HepG2 (cell line): ENCODE measurements around the gene NECTIN2. TPM values are rescaled to one million over a fixed set of nuclear protein-coding genes. Genes with fewer than 3 reads are reported as not detected.

Experiments
- BRD4 ChIP-seq: sonication (generic); formaldehyde crosslinking; IDR thresholded peaks from 2 replicates; pipeline ENCODE4 v1.4.0; 2020; ENCODE audit warnings: missing genetic modification reagents
- EP300 ChIP-seq, 3 experiments: sonication (generic) in 1 of 3; formaldehyde crosslinking in 1 of 3; IDR thresholded peaks; 2 replicates each; pipeline versions ENCODE4 v1.5.1 to v1.6.1; 2011 to 2020; ENCODE audit warnings: low read depth in 2 of 3, low read length in 2 of 3, borderline replicate concordance in 1 of 3, improper control_type of control experiment in 1 of 3, mild to moderate bottlenecking in 1 of 3, missing genetic modification reagents in 1 of 3, moderate library complexity in 1 of 3
- ERF ChIP-seq: IDR thresholded peaks from 2 replicates; pipeline ENCODE4 v1.6.1; 2018; ENCODE audit warnings: missing biosample characterization, missing genetic modification reagents
- HNRNPK ChIP-seq: fragments of 200-400 bp; formaldehyde crosslinking; IDR thresholded peaks from 2 replicates; pipeline ENCODE4 v1.6.1; 2018; ENCODE audit warnings: low read length, low read depth, moderate library complexity, mild to moderate bottlenecking; ENCODE audit not compliant: poor library complexity, severe bottlenecking
- MAX ChIP-seq: IDR thresholded peaks from 2 replicates; pipeline ENCODE4 v1.6.1; 2012; ENCODE audit warnings: inconsistent platforms
- MED1 ChIP-seq: sonication (generic); formaldehyde crosslinking; IDR thresholded peaks from 2 replicates; pipeline ENCODE4 v1.4.0; 2020; ENCODE audit warnings: missing genetic modification reagents
- NCOR1 ChIP-seq: fragments of 200-600 bp; sonication (generic); IDR thresholded peaks from 2 replicates; pipeline ENCODE4 v1.7.0; 2017; ENCODE audit warnings: antibody characterized with exemption, low read length, borderline replicate concordance
- NFE2 ChIP-seq: sonication (generic); formaldehyde crosslinking; IDR thresholded peaks from 2 replicates; pipeline ENCODE4 v1.4.0; 2020; ENCODE audit warnings: missing genetic modification reagents
- NRL ChIP-seq: sonication (generic); formaldehyde crosslinking; IDR thresholded peaks from 2 replicates; pipeline ENCODE4 v1.5.0; 2020; ENCODE audit warnings: missing genetic modification reagents, mild to moderate bottlenecking, moderate library complexity, borderline replicate concordance
- POGZ ChIP-seq: sonication (generic); formaldehyde crosslinking; IDR thresholded peaks from 2 replicates; pipeline ENCODE4 v1.4.0; 2020; ENCODE audit warnings: mild to moderate bottlenecking, missing genetic modification reagents
- ZBTB46 ChIP-seq: sonication (generic); formaldehyde crosslinking; IDR thresholded peaks from 2 replicates; pipeline ENCODE4 v1.4.0; 2020; ENCODE audit warnings: mild to moderate bottlenecking, missing genetic modification reagents, borderline replicate concordance
- ZMYM4 ChIP-seq: sonication (generic); formaldehyde crosslinking; IDR thresholded peaks from 2 replicates; pipeline ENCODE4 v1.8.1; 2023; ENCODE audit warnings: mild to moderate bottlenecking, missing genetic modification reagents
- ZNF264 ChIP-seq: sonication (generic); formaldehyde crosslinking; IDR thresholded peaks from 2 replicates; pipeline ENCODE4 v1.4.0; 2020; ENCODE audit warnings: missing genetic modification reagents
- ZNF672 ChIP-seq: sonication (generic); formaldehyde crosslinking; IDR thresholded peaks from 2 replicates; pipeline ENCODE4 v1.8.1; 2022; ENCODE audit warnings: missing genetic modification reagents
- ZNF720 ChIP-seq: sonication (generic); formaldehyde crosslinking; IDR thresholded peaks from 2 replicates; pipeline ENCODE4 v1.4.0; 2020; ENCODE audit warnings: missing genetic modification reagents
- ZSCAN25 ChIP-seq: sonication (generic); formaldehyde crosslinking; IDR thresholded peaks from 2 replicates; pipeline ENCODE4 v1.8.0; 2022; ENCODE audit warnings: mild to moderate bottlenecking, missing genetic modification reagents
- ZSCAN9 ChIP-seq: IDR thresholded peaks from 2 replicates; pipeline ENCODE4 v1.6.1; 2016; ENCODE audit warnings: borderline replicate concordance
- polyA plus RNA-seq, 8 experiments: library from polyadenylated mRNA; depleted of rRNA in 3 of 8; stranded (reverse) in 7 of 8; unstranded in 1 of 8; fragments of >200 nt; fragmentation: Illumina TruSeq in 4 of 8; extraction: Trizol in 4 of 8; gene quantifications; 2 replicates each; pipeline versions ENCODE4 v1.2.1 to v1.2.3, GENCODE V29; 2011 to 2016; ENCODE audit warnings: low read depth in 4 of 8, missing spikeins in 1 of 8, mixed read lengths in 1 of 8; ENCODE audit not compliant: insufficient read depth in 1 of 8
- total RNA-seq, 5 experiments: library from RNA; depleted of rRNA; stranded (reverse); fragments of >200 nt; fragmentation: Illumina TruSeq; extraction: Trizol; gene quantifications; 2 replicates each; pipeline ENCODE4 v1.2.3, GENCODE V29; 2016; ENCODE audit warnings: low read depth in 1 of 5
- TF ChIP-seq, protein P1 (sequence below): IDR thresholded peaks from 2 replicates; pipeline ENCODE4 v1.6.1; 2016; ENCODE audit warnings: missing genetic modification reagents, missing compliant biosample characterization
- TF ChIP-seq, protein P2 (sequence below), 2 experiments: fragments of 450-650 bp in 1 of 2; sonication (generic) in 1 of 2; formaldehyde crosslinking in 1 of 2; IDR thresholded peaks; 2 replicates each; pipeline versions ENCODE4 v1.6.1 to v1.8.0; 2016 to 2022; ENCODE audit warnings: antibody characterized with exemption in 1 of 2, mild to moderate bottlenecking in 1 of 2, missing genetic modification reagents in 1 of 2

The NECTIN2 gene
- total and polyA plus RNA-seq, 2 of the 13 experiments (the other 11 are each of a cell fraction or from before 2014, with no cell fraction given): 75.4 to 114 TPM

DNA sequence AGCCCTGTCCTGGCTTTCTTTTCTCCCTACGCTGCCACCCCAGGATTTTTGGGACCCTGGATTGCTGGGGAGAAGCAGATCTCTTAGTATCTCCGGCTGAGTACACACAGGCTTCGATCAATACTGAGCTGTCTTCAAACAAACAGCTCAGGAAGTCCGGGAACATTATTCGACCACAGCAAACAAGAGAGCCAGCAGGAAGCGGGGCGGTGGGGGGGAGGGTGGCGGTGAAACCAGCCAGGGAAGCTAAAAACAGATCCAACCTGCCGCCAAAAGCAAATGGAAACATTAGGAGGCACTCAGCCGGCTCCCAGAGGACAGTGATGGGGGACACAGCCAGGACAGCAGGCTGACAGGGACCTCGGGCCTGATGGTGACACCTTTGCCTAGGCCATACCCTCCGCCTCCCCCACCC is 49.4 kb upstream of the NECTIN2 start (continued):
- TF ChIP-seq ZBTB46: no peak
- TF ChIP-seq EP300 (IDR thresholded peaks at IDR 0.05; ENCODE audit: low read depth in 2 of 2, low read length in 2 of 2): peak in 1 of 2 experiments; percentile 90; a peak in 2 of 4 replicates
- peak; percentile 76; the same call in 1 of the 2 replicates for TF ChIP-seq EP300 (CRISPR knock-in tag; IDR thresholded peaks at IDR 0.05; ENCODE audit: borderline replicate concordance)
- TF ChIP-seq, protein P1, sequence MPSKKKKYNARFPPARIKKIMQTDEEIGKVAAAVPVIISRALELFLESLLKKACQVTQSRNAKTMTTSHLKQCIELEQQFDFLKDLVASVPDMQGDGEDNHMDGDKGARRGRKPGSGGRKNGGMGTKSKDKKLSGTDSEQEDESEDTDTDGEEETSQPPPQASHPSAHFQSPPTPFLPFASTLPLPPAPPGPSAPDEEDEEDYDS (CRISPR knock-in tag): peak; percentile 45; the same call in 1 of the 2 replicates
- no peak for TF ChIP-seq ZSCAN9
- 0 out of 2 replicates have a peak, but pooled peaks have one; percentile 35 for TF ChIP-seq POGZ
- no peak for TF ChIP-seq HNRNPK
- TF ChIP-seq NCOR1: peak; percentile 45; the same call in 1 of the 2 replicates
- peak; percentile 38; the same call in 1 of the 2 replicates for TF ChIP-seq BRD4 (CRISPR knock-in tag)
- no peak for TF ChIP-seq NRL
- TF ChIP-seq, protein P2, sequence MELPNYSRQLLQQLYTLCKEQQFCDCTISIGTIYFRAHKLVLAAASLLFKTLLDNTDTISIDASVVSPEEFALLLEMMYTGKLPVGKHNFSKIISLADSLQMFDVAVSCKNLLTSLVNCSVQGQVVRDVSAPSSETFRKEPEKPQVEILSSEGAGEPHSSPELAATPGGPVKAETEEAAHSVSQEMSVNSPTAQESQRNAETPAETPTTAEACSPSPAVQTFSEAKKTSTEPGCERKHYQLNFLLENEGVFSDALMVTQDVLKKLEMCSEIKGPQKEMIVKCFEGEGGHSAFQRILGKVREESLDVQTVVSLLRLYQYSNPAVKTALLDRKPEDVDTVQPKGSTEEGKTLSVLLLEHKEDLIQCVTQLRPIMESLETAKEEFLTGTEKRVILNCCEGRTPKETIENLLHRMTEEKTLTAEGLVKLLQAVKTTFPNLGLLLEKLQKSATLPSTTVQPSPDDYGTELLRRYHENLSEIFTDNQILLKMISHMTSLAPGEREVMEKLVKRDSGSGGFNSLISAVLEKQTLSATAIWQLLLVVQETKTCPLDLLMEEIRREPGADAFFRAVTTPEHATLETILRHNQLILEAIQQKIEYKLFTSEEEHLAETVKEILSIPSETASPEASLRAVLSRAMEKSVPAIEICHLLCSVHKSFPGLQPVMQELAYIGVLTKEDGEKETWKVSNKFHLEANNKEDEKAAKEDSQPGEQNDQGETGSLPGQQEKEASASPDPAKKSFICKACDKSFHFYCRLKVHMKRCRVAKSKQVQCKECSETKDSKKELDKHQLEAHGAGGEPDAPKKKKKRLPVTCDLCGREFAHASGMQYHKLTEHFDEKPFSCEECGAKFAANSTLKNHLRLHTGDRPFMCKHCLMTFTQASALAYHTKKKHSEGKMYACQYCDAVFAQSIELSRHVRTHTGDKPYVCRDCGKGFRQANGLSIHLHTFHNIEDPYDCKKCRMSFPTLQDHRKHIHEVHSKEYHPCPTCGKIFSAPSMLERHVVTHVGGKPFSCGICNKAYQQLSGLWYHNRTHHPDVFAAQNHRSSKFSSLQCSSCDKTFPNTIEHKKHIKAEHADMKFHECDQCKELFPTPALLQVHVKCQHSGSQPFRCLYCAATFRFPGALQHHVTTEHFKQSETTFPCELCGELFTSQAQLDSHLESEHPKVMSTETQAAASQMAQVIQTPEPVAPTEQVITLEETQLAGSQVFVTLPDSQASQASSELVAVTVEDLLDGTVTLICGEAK (IDR thresholded peaks at IDR 0.05): no peak
- TF ChIP-seq, protein P2 (CRISPR knock-in tag; IDR thresholded peaks at IDR 0.05): no peak
- TF ChIP-seq ZMYM4 (CRISPR knock-in tag): peak; percentile 58; the same call in 1 of the 2 replicates
- no peak for TF ChIP-seq ZNF720 (CRISPR knock-in tag)
- no peak for TF ChIP-seq ZNF264 (CRISPR knock-in tag)
- TF ChIP-seq NFE2 (CRISPR knock-in tag): no peak
- peak; percentile 40; the same call in 1 of the 2 replicates for TF ChIP-seq MAX
- TF ChIP-seq MED1 (CRISPR knock-in tag): peak; percentile 86
- no peak for TF ChIP-seq ZSCAN25 (CRISPR knock-in tag)
- no peak for TF ChIP-seq ZNF672 (CRISPR knock-in tag)
- peak; percentile 75 for TF ChIP-seq ERF (CRISPR knock-in tag)
